IMR-90 (cell line): ENCODE data around the gene RPTOR. TPM values are rescaled to one million over a fixed set of nuclear protein-coding genes. Genes with fewer than 3 reads are reported as not detected.

ENCODE experiments used
- ATAC-seq: fragments of 200-7000 bp; cut with Tn5 transposase; 2 replicates; pipeline ENCODE4 v1.9.1; 2020; ENCODE audit warnings: low read depth, mild to moderate bottlenecking, moderate library complexity
- BruUV-seq: library from RNA; stranded (reverse); fragments of 400-500 nt; replicated peaks from 2 replicates; lab custom pipeline; 2021; lab: Mats Ljungman, UMichigan
- CTCF ChIA-PET: fragments of 300-600 bp; formaldehyde crosslinking; extraction: SDS; loops from one replicate; lab custom pipeline; 2021; ENCODE audit warnings: antibody characterized with exemption; lab: Yijun Ruan, JAX
- POLR2A ChIA-PET: fragments of 300-600 bp; sonication (Branson Sonifier 250); formaldehyde crosslinking; loops from one replicate; lab custom pipeline; 2022; ENCODE audit warnings: antibody characterized with exemption; ENCODE audit not compliant: unreplicated experiment; lab: Charles Lee
- DNase-seq: peaks from one replicate; pipeline ENCODE4 v3.0.0; 2013
- H2AFZ ChIP-seq: replicated peaks from 2 replicates; pipeline ENCODE3; 2013; ENCODE audit warnings: low read length, mild to moderate bottlenecking; ENCODE audit not compliant: poor library complexity
- H2AK5ac ChIP-seq: 2 replicates; pipeline ENCODE4 v1.6.1; 2013; ENCODE audit warnings: low read depth, low read length, inconsistent platforms
- H2AK9ac ChIP-seq: replicated peaks from 2 replicates; pipeline ENCODE3; 2013; ENCODE audit warnings: mild to moderate bottlenecking, low read depth, low read length, moderate library complexity; ENCODE audit not compliant: poor library complexity
- H2BK120ac ChIP-seq: 2 replicates; pipeline ENCODE4 v1.6.1; 2013; ENCODE audit warnings: low read depth, low read length, inconsistent platforms
- H2BK15ac ChIP-seq: 3 replicates; pipeline ENCODE4 v1.6.1; 2013; ENCODE audit warnings: low read depth, low read length, inconsistent platforms
- H2BK20ac ChIP-seq: 2 replicates; pipeline ENCODE4 v1.6.1; 2013; ENCODE audit warnings: low read depth, mild to moderate bottlenecking, inconsistent platforms, low read length, moderate library complexity
- H2BK5ac ChIP-seq: 2 replicates; pipeline ENCODE4 v1.6.1; 2013; ENCODE audit warnings: mild to moderate bottlenecking, low read depth, low read length, inconsistent platforms; ENCODE audit not compliant: poor library complexity, severe bottlenecking
- H3K14ac ChIP-seq: replicated peaks from 2 replicates; pipeline ENCODE4 v1.6.1; 2013; ENCODE audit warnings: low read depth, low read length, inconsistent platforms
- H3K18ac ChIP-seq: 2 replicates; pipeline ENCODE4 v1.6.1; 2013; ENCODE audit warnings: low read depth, low read length, control low read depth
- H3K23ac ChIP-seq: 2 replicates; pipeline ENCODE4 v1.6.1; 2013; ENCODE audit warnings: low read depth, low read length, inconsistent platforms
- H3K27ac ChIP-seq: 2 replicates; pipeline ENCODE4 v1.5.1; 2013; ENCODE audit warnings: mild to moderate bottlenecking, control low read depth, low read length; ENCODE audit not compliant: insufficient read depth
- H3K27me3 ChIP-seq: 2 replicates; pipeline ENCODE4 v1.6.1; 2013; ENCODE audit warnings: low read length; ENCODE audit not compliant: control insufficient read depth, insufficient read depth
- H3K36me3 ChIP-seq: 2 replicates; pipeline ENCODE4 v1.6.1; 2013; ENCODE audit warnings: low read length, mixed read lengths; ENCODE audit not compliant: control insufficient read depth, insufficient read depth
- H3K4ac ChIP-seq: 2 replicates; pipeline ENCODE4 v1.6.1; 2013; ENCODE audit warnings: low read depth, low read length, inconsistent platforms
- H3K4me1 ChIP-seq: 2 replicates; pipeline ENCODE4 v1.6.1; 2013; ENCODE audit warnings: low read length, mixed read lengths; ENCODE audit not compliant: control insufficient read depth, insufficient read depth
- H3K4me2 ChIP-seq: 2 replicates; pipeline ENCODE4 v1.6.1; 2013; ENCODE audit warnings: low read depth, mild to moderate bottlenecking, control low read depth, low read length, moderate library complexity
- H3K4me3 ChIP-seq: 2 replicates; pipeline ENCODE4 v1.5.1; 2013; ENCODE audit warnings: low read depth, mild to moderate bottlenecking, control low read depth, low read length, moderate library complexity; ENCODE audit not compliant: insufficient read depth
- H3K56ac ChIP-seq: 2 replicates; pipeline ENCODE4 v1.6.1; 2013; ENCODE audit warnings: low read length, inconsistent platforms; ENCODE audit not compliant: insufficient read depth; ENCODE audit errors: extremely low read depth
- H3K79me1 ChIP-seq, 2 experiments: 2 replicates each; pipeline ENCODE4 v1.6.1; 2013; ENCODE audit warnings: low read length in 2 of 2, inconsistent platforms in 1 of 2, low read depth in 1 of 2
- H3K9ac ChIP-seq: 2 replicates; pipeline ENCODE4 v1.6.1; 2013; ENCODE audit warnings: low read depth, low read length, control low read depth
- H3K9me1 ChIP-seq: 2 replicates; pipeline ENCODE4 v1.6.1; 2013; ENCODE audit warnings: low read length, inconsistent platforms; ENCODE audit not compliant: insufficient read depth
- H3K9me3 ChIP-seq: 2 replicates; pipeline ENCODE4 v1.6.1; 2013; ENCODE audit warnings: low read length; ENCODE audit not compliant: control insufficient read depth, insufficient read depth
- H4K20me1 ChIP-seq: 2 replicates; pipeline ENCODE4 v1.6.1; 2013; ENCODE audit warnings: low read length, inconsistent platforms; ENCODE audit not compliant: insufficient read depth
- H4K5ac ChIP-seq: 2 replicates; pipeline ENCODE4 v1.6.1; 2013; ENCODE audit warnings: mild to moderate bottlenecking, low read depth, low read length, control low read depth
- H4K8ac ChIP-seq, 2 experiments: 2 replicates each; pipeline ENCODE4 v1.6.1; 2013; ENCODE audit warnings: low read depth in 2 of 2, low read length in 2 of 2, control low read depth in 1 of 2, inconsistent platforms in 1 of 2
- H4K91ac ChIP-seq: 2 replicates; pipeline ENCODE4 v1.6.1; 2013; ENCODE audit warnings: low read depth, low read length, inconsistent platforms; ENCODE audit not compliant: insufficient read depth
- BHLHE40 ChIP-seq: fragments of 150-350 bp; IDR thresholded peaks from 2 replicates; pipeline ENCODE4 v1.6.1; 2016; ENCODE audit warnings: mild to moderate bottlenecking, low read depth, low read length
- CEBPB ChIP-seq: IDR thresholded peaks from 2 replicates; pipeline ENCODE4 v1.6.1; 2012; ENCODE audit warnings: low read depth, low read length, improper control_type of control experiment
- CHD1 ChIP-seq: IDR thresholded peaks from 2 replicates; pipeline ENCODE4 v1.6.1; 2012; ENCODE audit warnings: low read depth, low read length, improper control_type of control experiment
- FOS ChIP-seq: fragments of 150-350 bp; IDR thresholded peaks from 2 replicates; pipeline ENCODE4 v1.6.1; 2016; ENCODE audit warnings: low read depth, low read length
- MAFK ChIP-seq: IDR thresholded peaks from 2 replicates; pipeline ENCODE4 v1.6.1; 2012; ENCODE audit warnings: low read depth, low read length, improper control_type of control experiment
- MAZ ChIP-seq: IDR thresholded peaks from 2 replicates; pipeline ENCODE4 v1.6.1; 2012; ENCODE audit warnings: low read depth, mild to moderate bottlenecking, low read length, improper control_type of control experiment, moderate library complexity, borderline replicate concordance
- MXI1 ChIP-seq: IDR thresholded peaks from 2 replicates; pipeline ENCODE4 v1.6.1; 2012; ENCODE audit warnings: low read depth, mild to moderate bottlenecking, low read length, moderate library complexity, borderline replicate concordance
- NFE2L2 ChIP-seq: fragments of 150-350 bp; IDR thresholded peaks from 2 replicates; pipeline ENCODE4 v1.6.1; 2016; ENCODE audit warnings: low read depth, mild to moderate bottlenecking, low read length
- POLR2A ChIP-seq: IDR thresholded peaks from 2 replicates; pipeline ENCODE4 v1.6.1; 2012; ENCODE audit warnings: mild to moderate bottlenecking, low read depth, low read length
- RAD21 ChIP-seq: IDR thresholded peaks from 2 replicates; pipeline ENCODE4 v1.6.1; 2012; ENCODE audit warnings: low read length, improper control_type of control experiment
- RCOR1 ChIP-seq: IDR thresholded peaks from 2 replicates; pipeline ENCODE4 v1.6.1; 2012; ENCODE audit warnings: mild to moderate bottlenecking, low read length, improper control_type of control experiment; ENCODE audit not compliant: insufficient replicate concordance
- RFX5 ChIP-seq: IDR thresholded peaks from 2 replicates; pipeline ENCODE4 v1.8.0; 2012; ENCODE audit warnings: low read depth, mild to moderate bottlenecking, low read length, moderate library complexity
- SMC3 ChIP-seq: fragments of 150-350 bp; IDR thresholded peaks from 2 replicates; pipeline ENCODE4 v1.6.1; 2016; ENCODE audit warnings: low read depth, mild to moderate bottlenecking, antibody characterized with exemption, low read length, moderate library complexity
- WGBS, 2 experiments: methylation state at CpG; one replicate each; pipeline versions ENCODE4 v1.1.5 to v1.1.7; 2013; ENCODE audit warnings: missing lambda C conversion rate in 2 of 2; ENCODE audit not compliant: insufficient read length in 1 of 2; ENCODE audit errors: extremely low coverage in 2 of 2; 5-methylcytosine and 5-hydroxymethylcytosine counted together
- dilution Hi-C: fragments of 300-500 bp; cut with HindIII; formaldehyde crosslinking; loops from one replicate; pipeline ENCODE4 v1.14.3; 2018; ENCODE audit warnings: low sequenced_read_pairs; ENCODE audit not compliant: unreplicated experiment
- in situ Hi-C: fragments of 300-500 bp; cut with MboI; formaldehyde crosslinking; loops from 3 replicates; pipeline ENCODE4 v1.14.3; 2019; ENCODE audit warnings: low sequenced_read_pairs, inconsistent platforms, mixed read lengths
- intact Hi-C: fragments of 100-400 bp; cut with micrococcal nuclease; formaldehyde crosslinking; loops from 2 replicates; pipeline ENCODE4 v1.10.0; 2022
- polyA plus RNA-seq, 3 experiments: library from polyadenylated mRNA; depleted of rRNA; stranded (reverse); fragments of >200 nt; gene quantifications; 2 replicates each; pipeline ENCODE4 v1.2.3, GENCODE V29; 2012; ENCODE audit warnings: low replicate concordance in 1 of 3
- total RNA-seq: library from RNA; depleted of rRNA; stranded (reverse); fragments of >200 nt; gene quantifications from 2 replicates; pipeline ENCODE4 v1.2.3, GENCODE V29; 2012
- TF ChIP-seq, protein P1 (sequence below): fragments of 150-350 bp; IDR thresholded peaks from 2 replicates; pipeline ENCODE4 v1.6.1; 2017; ENCODE audit warnings: mild to moderate bottlenecking, antibody characterized with exemption, low read length, low read depth
- TF ChIP-seq, protein P2 (sequence below): fragments of 150-350 bp; IDR thresholded peaks from 2 replicates; pipeline ENCODE4 v1.6.1; 2016; ENCODE audit warnings: low read depth, mild to moderate bottlenecking, low read length, moderate library complexity, borderline replicate concordance

The RPTOR gene
- total and polyA plus RNA-seq, 2 of the 4 experiments (the other 2 are of a cell fraction) = 10.8 to 14.7 TPM

DNA sequence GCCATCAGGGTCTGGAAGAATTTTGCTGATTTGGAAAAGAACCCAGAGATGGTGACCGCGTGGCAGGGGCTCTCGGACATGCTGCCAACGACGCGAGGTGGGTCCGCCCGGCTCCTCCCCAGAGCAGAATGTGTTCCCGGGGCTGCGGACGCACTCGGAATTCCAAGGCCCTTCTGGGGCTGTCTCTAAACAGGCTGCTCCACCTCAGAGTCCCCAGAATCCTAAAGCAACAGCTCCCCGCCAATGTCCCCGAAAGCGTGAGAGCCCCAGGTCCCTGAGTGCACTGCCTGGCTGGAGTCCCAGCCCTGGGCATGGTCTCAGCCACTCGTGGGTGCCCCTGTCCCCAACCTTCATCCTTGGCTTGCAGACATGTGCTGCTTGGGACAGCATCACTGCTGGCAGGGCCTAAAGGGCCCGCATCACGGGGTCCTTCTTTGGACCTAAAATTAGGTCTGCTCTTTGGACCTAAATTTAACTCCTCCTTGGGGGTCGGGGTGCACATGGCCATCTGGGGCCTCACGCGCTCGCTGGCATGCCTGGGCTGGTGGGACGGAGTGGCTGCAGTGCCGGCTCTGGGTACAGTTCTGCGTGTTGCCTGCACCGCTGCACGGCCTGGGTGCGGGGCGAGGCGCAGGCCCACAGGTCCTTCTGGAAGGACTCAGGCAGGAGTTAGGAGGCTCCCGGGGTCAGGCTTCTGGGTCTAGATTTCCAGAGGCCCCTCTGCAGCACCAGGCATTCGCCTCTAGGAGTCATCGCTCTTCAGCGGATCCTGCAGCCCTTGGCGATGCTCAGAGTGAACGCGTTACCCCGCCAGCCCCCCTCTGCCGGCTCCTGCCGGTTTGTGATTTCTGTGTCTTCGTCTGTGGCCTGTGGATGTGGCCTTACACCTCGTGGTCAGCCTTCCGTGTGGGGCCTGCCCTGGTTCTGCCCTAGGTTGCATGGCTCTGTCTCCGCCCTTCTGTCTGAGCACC, 405.1 kb downstream of the RPTOR start:
- no peaks in the 10 kb centered on the region for H3K4me1 ChIP-seq
- DNase-seq (no peak), ATAC-seq (no peak)
- in situ Hi-C loops = no loop called here
- no peak overlapping the region for H2BK5ac ChIP-seq
- intact Hi-C loops = no loop called here
- POLR2A ChIA-PET = no interaction called here
- no peak overlapping the region for H4K8ac ChIP-seq
- H2AK9ac ChIP-seq = no peak overlapping the region
- dilution Hi-C loops = no loop called here
- H2BK120ac ChIP-seq = no peak overlapping the region
- H2BK20ac ChIP-seq = no peak overlapping the region
- 93% methylated on average over 25 of the region's 44 CpGs; no CpG with 5 or more reads in 1 of the 2 experiments for WGBS, 2 experiments
- H3K9me3 ChIP-seq = no peaks in the 10 kb centered on the region
- no peaks in the 10 kb centered on the region for H3K9me1 ChIP-seq
- H3K27ac ChIP-seq = no peak overlapping the region
- no peak overlapping the region for H3K14ac ChIP-seq
- H3K23ac ChIP-seq = no peak overlapping the region
- H3K4me2 ChIP-seq = no peak overlapping the region
- no peak overlapping the region for H3K9ac ChIP-seq
- H3K27me3 ChIP-seq = no peaks in the 10 kb centered on the region
- no peak overlapping the region for H2AFZ ChIP-seq
- no peak overlapping the region for H2BK15ac ChIP-seq
- CTCF ChIA-PET = no interaction called here
- no TSS peak for BruUV-seq
- no peak overlapping the region for H3K4ac ChIP-seq
- H3K56ac ChIP-seq = no peak overlapping the region
- H3K4me3 ChIP-seq = no peak overlapping the region
- H2AK5ac ChIP-seq = no peak overlapping the region
- H4K5ac ChIP-seq = no peak overlapping the region
- no peaks in the 10 kb centered on the region for H3K79me1 ChIP-seq
- no peaks in the 10 kb centered on the region for H4K20me1 ChIP-seq
- H3K36me3 ChIP-seq = peaks cover 32% of the 10 kb centered on the region
- no peak overlapping the region for H3K18ac ChIP-seq
- no peak overlapping the region for H4K91ac ChIP-seq
- TF ChIP-seq BHLHE40 (no peak), POLR2A (no peak), NFE2L2 (no peak), MXI1 (no peak), CEBPB (no peak), RCOR1 (no peak), FOS (no peak), RAD21 (no peak), RFX5 (no peak), CHD1 (no peak), MAZ (no peak), SMC3 (no peak), MAFK (no peak)
- TF ChIP-seq, protein P1, sequence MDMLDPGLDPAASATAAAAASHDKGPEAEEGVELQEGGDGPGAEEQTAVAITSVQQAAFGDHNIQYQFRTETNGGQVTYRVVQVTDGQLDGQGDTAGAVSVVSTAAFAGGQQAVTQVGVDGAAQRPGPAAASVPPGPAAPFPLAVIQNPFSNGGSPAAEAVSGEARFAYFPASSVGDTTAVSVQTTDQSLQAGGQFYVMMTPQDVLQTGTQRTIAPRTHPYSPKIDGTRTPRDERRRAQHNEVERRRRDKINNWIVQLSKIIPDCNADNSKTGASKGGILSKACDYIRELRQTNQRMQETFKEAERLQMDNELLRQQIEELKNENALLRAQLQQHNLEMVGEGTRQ = no peak
- TF ChIP-seq, protein P2, sequence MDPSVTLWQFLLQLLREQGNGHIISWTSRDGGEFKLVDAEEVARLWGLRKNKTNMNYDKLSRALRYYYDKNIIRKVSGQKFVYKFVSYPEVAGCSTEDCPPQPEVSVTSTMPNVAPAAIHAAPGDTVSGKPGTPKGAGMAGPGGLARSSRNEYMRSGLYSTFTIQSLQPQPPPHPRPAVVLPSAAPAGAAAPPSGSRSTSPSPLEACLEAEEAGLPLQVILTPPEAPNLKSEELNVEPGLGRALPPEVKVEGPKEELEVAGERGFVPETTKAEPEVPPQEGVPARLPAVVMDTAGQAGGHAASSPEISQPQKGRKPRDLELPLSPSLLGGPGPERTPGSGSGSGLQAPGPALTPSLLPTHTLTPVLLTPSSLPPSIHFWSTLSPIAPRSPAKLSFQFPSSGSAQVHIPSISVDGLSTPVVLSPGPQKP = no peak
